HG03469 (cell line): ENCODE results near the gene FLRT3.

Experiments
- ATAC-seq: cut with Tn5 transposase; IDR thresholded peaks from one replicate; pipeline ENCODE4 v1.9.1; 2021; ENCODE audit warnings: mild to moderate bottlenecking, moderate library complexity, moderate number of reproducible peaks; ENCODE audit not compliant: unreplicated experiment

FLRT3 gene

DNA sequence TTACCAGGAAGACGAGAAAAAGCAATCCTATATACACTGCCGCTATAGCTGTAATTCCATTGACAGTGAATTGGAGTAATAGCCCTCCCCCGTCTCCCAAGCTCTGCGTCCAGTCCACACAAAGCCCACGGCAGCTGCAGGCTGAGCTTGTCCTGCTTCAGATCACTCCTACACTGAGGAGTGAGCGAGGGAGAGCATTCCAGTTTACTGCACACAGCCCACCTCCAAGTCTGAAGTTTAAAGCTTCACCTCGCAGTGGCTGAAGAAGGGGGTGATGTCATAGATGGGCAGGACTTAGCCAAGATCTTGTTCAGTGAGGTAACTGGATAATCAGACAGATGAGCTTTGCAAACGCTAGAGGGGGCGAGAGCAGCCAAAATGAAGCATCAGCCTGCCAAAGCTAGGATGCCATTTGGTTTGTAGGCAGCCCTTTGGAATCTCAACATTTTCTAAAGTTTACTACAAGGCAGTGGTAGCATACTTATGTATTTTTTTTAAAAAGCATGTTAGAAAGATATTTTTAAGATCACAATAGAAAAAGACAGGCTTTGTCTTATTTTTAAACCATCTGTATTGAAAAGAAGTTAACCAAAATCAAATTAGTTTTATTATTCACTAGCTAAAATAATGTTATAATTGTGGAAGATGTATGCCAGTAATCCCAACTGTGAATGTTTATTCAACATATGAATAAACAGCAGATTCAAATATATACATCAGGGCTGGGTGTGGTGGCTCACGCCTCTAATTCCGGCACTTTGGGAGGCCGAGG is at the start of gene FLRT3:
Gene FLRT3, minus strand, starts transcription at position 213 of the 772 bp plus-strand sequence. CDS start 10,106 bp downstream, outside the sequence.
- peak; percentile 97 for ATAC-seq

DNA sequence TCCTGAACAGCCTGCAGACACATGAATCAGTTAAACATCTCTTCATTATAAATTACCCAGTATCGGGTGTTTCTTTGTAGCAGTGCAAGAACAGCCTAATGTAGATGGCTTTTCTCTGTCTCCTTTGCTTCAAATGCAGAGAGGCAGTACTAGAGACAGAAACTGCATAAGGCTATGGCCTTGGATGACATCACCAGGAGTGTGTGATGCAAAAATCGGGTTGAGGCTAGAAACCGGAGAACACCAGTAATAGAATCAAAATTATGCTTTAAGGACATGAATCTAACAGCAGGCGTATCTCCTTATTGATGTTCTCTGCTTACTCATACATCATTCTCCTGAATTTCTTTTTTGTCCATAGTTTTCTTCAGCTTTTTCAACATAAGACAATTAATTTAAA is 49.3 kb upstream of the FLRT3 start:
- no peak for ATAC-seq

DNA sequence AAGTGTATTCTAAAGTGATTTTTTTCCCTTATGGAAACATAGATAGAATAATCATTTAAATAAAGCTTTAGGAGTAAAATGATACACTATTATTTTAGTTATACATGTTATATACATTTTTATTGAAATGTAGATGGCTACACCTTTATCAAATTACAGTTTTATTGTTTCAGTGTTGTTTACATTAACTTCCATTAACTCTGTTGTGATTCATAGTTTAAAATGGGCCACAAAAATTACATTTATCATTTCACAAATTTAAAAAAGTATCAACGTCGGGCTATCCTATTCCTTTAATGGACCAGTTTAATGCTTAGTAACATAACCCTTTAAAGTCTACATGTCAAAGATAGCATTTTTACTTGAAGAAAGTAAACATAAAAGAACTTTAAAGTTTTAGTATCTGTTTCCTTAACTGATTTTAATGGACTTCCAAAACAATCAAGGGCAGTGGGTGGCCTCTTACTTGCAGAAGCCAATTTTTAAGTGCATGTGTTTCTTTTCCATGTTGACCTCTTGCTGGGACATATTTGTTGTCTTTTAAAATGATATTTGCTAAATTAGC is 47.8 kb upstream of the FLRT3 start:
- no peak for ATAC-seq

DNA sequence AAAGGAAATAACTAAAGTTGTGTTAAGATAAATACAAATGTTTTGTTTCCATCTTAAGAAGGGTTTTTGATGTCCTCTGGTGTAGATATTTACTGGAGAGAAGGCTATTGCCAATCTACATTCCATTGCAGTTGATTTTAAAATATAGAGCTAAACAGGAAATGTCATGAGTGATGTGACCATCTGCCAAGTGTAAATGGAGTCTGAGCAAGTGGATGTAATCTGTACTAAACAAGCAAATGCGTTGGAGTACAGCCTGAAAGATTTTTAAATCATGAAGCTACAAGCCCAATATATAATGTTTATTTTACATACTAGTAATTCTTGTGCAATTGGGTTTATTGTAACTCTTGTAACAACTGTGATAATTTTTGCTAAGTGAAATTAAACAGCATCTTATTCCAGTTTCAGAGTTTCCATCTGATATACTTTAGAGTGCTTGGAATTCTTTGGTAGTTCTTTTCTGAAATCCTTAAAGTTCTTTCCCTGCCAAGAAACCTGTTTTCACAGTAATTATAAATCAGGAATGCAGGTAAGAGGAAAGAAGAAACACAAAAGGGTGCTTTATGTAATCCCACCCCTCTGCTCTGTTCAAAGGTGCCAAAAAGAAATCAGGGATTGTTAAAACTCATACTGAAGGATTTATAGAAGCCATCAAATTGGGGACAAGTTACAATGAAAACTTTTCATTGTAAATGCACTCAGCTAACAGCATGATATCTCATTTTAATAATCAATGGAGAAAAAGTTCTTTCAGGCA is 47.2 kb upstream of the FLRT3 start:
- no peak for ATAC-seq

DNA sequence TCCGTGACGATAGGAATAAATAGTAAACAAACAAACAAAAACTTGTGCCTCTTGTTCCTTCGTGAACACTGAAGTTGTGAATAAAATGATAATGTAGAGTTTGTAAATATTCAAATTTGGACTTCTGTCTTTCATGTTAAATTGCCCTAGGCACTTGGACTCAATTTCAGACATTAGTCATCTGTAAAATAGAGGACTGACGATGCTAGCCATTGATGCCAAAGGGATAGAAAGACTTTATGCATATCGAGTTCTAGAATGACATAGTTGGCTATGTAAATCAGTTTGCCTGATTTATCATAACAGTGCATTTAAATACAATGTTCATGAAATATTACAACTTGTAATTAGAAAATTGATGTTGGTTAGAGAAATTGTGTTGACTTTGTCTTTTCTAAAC is 45.9 kb upstream of the FLRT3 start:
- ATAC-seq = no peak

DNA sequence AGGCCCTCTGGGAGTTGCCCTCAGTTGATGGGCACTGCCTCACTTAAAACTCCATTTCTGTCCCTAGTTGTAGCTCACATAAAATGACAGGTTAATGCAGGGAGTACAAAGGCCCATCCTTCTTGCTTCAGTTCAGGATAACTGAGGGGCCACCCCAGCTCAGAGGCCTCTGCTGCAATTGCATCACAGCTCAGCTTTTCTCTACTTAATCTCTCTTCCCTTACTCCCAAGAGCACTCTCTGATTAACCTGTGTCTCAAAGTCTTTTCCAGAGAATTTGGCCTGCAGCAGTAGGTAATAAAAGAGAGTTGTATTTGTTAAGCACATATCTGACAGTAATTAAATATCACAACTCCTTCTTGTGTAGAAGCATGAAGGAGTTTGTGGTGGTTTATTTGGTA is 40.9 kb upstream of the FLRT3 start:
- no peak for ATAC-seq

DNA sequence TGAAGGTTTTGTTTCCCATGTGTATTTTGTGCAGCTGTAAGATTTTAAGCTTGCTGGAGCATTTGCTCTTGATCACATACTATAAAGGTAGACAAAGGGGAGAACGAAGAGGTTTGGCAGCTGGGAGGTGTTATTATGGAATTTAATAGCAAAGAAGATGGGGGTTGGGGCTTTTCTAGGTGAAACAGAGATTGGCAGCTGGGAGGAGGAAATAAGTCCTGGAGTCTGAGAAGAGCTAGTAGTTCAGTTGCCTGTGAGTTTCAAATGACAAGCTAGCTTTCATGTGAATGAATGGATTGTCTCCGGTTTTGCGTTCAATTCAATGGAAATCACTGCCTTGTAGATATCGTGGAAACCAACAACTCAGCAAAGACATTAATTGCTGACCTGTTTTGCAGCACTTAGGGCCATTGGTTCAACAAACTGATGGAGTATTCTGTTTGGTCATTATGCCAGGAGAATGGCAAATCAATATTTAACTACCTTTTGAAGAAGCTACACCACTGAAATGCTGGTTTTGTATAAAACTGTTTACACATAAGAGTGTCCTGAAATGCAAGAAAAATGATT is 38.1 kb upstream of the FLRT3 start:
- no peak for ATAC-seq

DNA sequence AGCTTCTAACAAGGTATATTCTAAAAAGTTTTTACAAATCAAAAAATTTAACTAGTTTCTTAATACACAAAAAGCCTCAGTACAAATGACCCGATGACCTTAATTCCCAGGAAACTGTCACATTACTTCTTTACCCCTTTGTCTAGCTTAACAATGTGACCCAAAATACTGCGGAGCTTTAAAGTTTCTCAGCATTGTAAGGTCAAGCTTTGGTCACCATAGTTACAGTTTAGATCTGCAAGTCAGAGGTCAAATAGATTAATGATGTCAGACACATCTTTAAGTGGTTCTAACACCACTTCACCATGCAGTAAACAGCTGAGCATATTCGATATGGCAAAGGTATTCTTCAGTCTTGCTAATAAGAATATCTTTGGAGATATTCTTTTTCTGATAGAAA is 36.8 kb upstream of the FLRT3 start:
- ATAC-seq = no peak

DNA sequence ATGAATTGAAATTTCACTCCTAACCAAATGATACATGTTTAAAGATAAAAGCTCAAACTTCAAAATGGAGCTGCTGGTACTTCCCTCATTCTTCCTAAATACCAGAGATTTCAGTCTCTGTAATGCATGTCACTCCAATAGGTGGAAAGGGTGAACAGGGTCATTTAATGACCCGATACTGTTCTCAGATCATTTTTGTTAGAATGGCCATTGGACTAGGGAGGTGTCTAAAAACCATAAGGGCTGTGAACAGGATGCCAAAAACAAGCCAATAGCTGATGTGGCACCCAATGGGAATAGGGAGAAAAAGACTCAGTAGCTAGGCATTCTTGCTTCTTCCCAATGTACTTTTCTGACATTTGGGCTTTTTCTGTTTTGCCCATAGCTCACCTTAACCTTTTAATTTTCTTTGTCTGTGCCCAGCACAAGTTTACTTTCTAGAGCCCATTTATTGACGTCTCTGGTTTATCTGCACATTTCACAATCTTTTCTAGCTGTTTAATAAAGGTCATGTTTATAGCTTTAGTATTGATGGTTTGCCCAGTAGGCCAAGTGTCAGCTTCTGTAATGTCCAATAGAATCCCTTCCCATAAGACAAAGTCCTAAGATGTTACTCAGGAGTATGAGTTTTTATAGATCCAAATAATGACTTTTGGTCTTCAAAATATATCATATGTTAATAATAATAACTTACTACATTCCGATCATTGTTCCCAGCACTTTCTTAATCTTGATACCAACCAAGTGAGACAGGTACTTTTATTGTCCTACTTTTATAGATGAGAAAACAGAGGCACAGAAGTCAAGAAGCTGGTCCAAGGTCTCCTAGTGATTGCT is 24.3 kb upstream of the FLRT3 start:
- ATAC-seq = no peak

DNA sequence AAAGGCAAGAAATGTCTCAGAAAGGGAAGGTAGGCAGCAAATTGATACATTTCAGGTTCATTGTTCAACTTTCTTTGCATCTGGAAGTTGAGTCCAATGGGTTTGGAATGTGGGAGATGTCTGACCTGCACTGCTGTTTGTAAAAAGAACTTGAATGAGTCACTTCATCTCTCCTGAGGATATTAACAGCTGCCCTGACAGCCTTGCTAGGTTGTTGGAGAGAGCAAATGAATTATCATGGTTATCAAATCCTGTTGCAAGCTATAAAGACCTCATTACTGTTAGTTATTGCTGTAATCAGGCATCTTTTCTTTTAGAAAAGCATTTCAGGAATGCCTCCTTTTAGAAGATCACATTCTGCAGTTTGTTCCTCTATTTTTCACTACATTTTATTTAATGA is 23.0 kb upstream of the FLRT3 start:
- ATAC-seq = no peak

DNA sequence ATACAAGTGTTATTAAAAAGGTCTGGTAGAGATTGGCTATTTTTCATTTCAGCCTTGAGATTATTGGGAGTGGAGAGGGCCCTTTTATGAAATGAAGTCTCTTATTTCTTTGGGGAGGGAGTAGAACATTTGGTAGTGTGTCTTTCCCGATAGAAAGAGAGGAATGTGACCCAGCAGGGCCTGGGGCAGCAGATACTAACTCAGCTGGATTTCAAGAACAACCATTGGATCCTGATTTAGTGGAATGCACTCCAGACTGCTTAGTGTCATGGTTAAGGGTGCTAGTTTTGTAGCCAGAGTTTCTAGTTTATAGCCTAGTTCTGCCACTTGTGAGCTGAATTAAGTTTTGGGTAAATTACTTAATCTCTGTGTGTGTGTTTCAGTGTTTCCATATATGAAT is 18.4 kb upstream of the FLRT3 start:
- no peak for ATAC-seq

DNA sequence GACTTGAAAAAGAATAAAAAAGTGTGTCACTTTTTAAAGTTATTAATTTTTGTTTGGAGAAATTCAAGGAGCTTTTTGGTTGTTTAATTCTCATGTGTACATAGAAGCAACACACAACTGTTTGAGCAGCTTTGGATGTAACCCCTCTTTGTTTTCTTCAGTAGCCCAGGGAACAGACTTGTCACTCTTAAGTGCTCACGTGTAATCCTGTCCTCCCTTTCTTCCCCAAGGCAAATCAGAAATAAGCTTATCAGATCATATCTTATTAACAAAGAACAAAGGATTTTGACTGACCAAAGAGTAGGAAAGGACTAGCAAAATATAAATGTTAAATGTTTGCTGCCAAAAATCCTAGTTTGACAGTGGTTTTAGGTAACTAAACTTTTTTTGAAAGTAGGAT is 7.3 kb upstream of the FLRT3 start:
- ATAC-seq = no peak

DNA sequence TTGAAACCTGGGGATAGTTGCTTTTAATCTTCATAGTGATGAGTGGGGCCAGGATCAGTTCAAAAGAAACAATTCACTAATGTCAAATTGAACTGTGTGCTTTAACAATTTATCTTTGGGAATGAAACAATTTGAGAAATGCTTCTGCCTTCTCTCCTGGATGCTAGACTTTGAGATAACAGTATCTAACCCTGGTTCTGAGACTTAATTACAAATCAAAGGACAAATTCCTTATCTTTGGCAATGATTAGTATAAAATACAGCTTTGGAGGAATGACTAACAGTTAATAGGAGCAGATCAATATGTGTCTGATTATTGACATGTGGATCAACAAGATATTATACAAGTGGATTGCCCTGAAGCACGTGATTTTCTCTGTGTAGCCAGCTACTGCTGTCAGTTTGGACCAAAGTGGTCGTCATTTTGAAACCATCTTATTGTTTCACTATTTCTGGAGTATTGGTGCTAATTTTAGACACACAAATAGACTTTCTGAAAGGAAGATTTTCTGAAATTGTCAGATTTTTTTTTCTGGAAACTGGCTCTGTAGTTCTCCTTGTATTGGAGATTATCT is 6.2 kb upstream of the FLRT3 start:
- ATAC-seq = no peak

DNA sequence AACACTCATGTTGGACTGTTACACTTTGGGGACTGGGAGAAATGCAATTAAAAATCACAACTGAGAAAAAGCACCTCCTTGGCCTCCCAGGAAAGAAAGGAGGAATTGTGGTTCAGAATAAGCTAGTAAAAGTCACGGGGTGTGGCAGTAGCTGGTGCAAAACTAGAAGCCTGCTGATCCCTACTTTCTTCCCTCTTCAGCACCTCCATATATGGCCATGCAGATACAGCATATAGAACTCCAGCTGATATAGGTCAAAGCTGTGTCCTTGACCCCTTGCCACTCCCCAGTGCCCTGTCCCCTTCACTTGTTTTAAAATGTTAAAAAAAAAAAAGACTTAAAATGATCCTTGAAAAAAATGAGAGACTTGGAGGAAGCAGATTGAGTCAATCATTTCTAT is 5.5 kb upstream of the FLRT3 start:
- no peak for ATAC-seq

DNA sequence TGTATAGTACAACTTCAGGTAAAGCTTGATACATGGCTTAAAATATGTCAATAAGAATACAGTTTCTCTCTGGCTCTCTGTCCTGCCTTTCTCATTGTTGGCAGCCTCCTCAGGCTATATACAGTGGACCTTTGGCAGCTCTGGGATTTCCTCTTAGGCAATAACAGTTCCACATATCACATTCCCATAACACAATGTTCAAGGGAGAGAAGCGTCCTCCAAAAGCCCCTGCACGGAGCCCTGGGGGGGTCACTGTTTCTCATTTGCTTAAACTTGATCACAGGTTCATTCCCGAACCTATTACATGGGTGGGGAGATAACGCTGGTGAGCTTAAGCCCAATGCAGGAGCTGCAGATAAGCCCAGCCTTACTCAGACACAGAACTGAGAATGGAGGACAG is 4.4 kb upstream of the FLRT3 start:
- no peak for ATAC-seq

DNA sequence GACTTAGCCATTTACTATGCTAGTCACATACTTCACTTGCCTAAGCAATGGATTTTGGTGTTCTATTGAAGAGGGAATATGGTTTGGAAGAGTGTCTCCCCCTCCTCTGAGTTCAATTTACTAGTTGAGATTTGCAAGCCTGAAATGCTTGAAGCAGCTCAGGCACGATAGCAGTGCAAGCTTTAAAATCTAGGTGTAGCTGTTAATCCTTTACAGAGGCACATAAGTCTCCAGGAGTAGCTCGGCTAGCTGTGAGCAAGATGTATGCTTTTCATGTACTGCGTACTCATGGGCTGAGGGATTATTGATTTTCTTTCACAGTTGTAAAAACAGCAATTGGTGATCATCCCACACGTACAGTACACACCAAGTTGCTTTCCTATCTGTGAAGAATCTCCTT is 726 bp downstream of the FLRT3 start:
- ATAC-seq = no peak

DNA sequence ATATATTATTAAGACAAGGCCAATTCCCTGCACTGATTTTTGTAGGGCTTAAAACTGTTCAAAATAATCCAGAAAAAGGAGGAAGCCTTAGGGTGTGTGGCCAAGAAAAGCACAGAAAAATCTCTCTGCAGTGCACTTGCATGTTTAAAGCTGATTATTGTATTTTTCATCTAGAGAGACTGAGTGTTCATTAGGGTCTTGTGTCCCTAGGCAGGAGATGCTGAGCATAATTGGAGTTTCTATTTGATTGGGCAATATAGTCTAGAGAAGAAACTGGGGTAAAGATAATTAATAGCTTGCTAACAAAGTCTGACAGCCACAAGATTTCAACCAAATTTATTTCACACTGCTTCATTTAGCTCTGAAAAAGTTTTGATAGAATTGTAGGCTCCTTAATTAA is 2.4 kb downstream of the FLRT3 start:
- no peak for ATAC-seq

DNA sequence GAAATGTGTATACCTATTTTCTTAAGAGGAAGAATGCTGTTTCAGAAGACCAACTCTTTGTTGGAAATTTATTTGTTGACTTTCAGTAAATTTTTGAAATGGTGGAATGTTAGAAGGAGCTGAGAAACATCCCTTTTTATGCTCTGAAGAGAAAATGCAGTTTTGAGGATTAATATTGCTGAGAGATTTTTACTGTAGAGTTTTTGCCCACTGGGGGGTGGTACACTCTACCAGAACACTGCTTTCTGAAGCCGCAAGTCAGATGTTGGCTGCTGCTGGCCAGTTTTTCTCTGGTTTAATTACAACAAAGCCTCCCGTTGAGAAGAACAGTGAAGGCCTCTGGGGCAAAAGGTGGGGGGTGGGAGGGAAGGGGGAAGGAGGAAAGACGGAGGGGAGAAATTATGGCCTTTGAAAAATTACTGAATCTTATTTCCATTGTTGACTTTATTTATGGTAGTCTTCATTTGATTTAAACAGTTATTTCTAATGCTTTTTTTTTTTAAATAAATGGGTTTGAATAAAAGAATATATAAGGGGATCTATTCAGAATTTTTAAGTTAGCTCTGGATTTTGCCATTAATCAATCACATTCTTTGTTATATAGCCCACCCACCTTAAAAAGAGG is 3.0 kb downstream of the FLRT3 start:
- ATAC-seq = no peak

DNA sequence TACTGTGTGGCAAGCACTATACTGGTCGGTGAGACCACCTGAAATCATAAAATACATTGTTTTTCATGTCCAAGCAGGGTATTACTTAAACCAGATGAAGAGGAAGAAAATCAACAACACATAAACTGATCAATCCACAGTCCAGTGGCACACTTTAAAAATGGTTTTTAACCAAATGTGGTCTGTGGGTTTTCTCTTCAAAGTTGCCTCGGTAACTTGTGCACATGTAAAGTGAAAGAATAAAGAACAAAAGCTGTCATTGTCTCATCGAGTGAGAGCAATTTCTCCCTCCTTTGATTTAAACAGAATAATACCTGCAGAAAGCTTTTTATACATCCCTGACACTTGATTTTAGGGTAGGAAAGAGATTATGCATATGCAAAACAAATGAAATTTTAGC is 3.7 kb downstream of the FLRT3 start:
- no peak for ATAC-seq

DNA sequence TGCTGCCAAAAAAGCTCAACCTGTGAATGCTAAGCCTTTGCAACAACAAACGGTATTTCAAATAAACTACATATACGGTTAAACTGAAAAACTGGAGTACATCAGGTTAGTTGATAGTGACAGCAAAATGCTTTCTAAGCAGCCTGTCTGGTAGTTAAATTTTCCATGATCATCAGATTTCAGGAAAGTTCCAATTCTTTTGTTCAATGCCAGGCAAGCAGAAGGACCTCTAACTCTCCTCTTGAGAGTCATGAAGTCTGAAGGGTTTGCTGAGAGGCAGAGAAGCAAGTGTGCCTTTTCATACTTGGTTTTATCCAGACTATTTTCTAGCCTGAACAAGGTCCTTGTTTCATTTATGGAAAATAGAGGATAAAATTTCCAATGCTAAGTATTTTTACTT is 4.5 kb downstream of the FLRT3 start:
- ATAC-seq = no peak
